ENCODE measurements around the gene NUDT3. TPM values are rescaled to one million over a fixed set of nuclear protein-coding genes. Genes with fewer than 3 reads are reported as not detected.
"Not testable (repeated sequence)": the region's sequence is repeated elsewhere in the genome, so short reads cannot be mapped to it uniquely, and the experiment has no call there.

NUDT3 gene
- total RNA-seq, 6 experiments from 2014 or later, result 14.5 to 22.7 (median 16.7) TPM

- Histone ChIP-seq H3K36me3 (no peaks in the 10 kb centered on the region), H3K4me3 (no peak overlapping the region), H3K27ac (no peak overlapping the region), H3K9me3 (no peaks in the 10 kb centered on the region), H3K27me3 (no peaks in the 10 kb centered on the region), H3K4me1 (peaks cover 0 to 12% (median 0%) of the 10 kb centered on the region in 4 donors)
- no peak for ATAC-seq
- WGBS (ENCODE audit: insufficient coverage, low coverage, low lambda C conversion rate, missing lambda C conversion rate), result 46% methylated on average over 2 of the region's 8 CpGs
- peak in 1 of 3 donors; percentile 48 for DNase-seq
- no peak for TF ChIP-seq POLR2A (IDR thresholded peaks at IDR 0.05)
- TF ChIP-seq CTCF (IDR thresholded peaks at IDR 0.05), result peak; percentile 25 to 43 (median 28)
- intact Hi-C loops (cut with DNase I), result loop anchor here (5.0 to 10.0 kb wide), 2 partner anchors 168 to 171 kb away; no protein-coding TSS in a partner anchor
Observed at GRCh38 chr6:34246563-34247391, 145.7 kb downstream of the NUDT3 start.

GRCh38 chr6:34246249-34246562, 146.3 kb downstream of the NUDT3 start:
- H3K27ac ChIP-seq, result no peak overlapping the region
- DNase-seq (peak in 1 of 3 donors; percentile 41), ATAC-seq (no peak)
- no peaks in the 10 kb centered on the region for H3K36me3 ChIP-seq
- intact Hi-C loops (cut with DNase I), result loop anchor here (5.0 to 10.0 kb wide), 2 partner anchors 169 to 171 kb away; no protein-coding TSS in a partner anchor
- no peak overlapping the region for H3K4me3 ChIP-seq
- WGBS (ENCODE audit: insufficient coverage, low coverage, low lambda C conversion rate, missing lambda C conversion rate), result 55% methylated on average over 1 of the region's 2 CpGs
- no peaks in the 10 kb centered on the region for H3K9me3 ChIP-seq
- peaks cover 0 to 12% (median 0%) of the 10 kb centered on the region in 4 donors for H3K4me1 ChIP-seq
- no peaks in the 10 kb centered on the region for H3K27me3 ChIP-seq
- no peak for TF ChIP-seq POLR2A (IDR thresholded peaks at IDR 0.05)
- no peak for TF ChIP-seq CTCF (IDR thresholded peaks at IDR 0.05)

GRCh38 chr6:34245761-34246140, 146.7 kb downstream of the NUDT3 start:
- H3K4me1 ChIP-seq, result peaks cover 0 to 12% (median 0%) of the 10 kb centered on the region in 4 donors
- H3K36me3 ChIP-seq, H3K27ac ChIP-seq, H3K27me3 ChIP-seq, ATAC-seq, H3K4me3 ChIP-seq, H3K9me3 ChIP-seq: not testable (repeated sequence)
- intact Hi-C loops (cut with DNase I), result loop anchor here (5.0 to 10.0 kb wide), 2 partner anchors 169 to 172 kb away; no protein-coding TSS in a partner anchor
- DNase-seq, result peak in 1 of 3 donors; percentile 10
- 73% methylated on average over 7 of the region's 7 CpGs for WGBS (ENCODE audit: insufficient coverage, low coverage, low lambda C conversion rate, missing lambda C conversion rate)

- H3K27me3 ChIP-seq, H3K27ac ChIP-seq, ATAC-seq, H3K4me3 ChIP-seq, H3K9me3 ChIP-seq, H3K36me3 ChIP-seq: not testable (repeated sequence)
- peaks cover 0 to 12% (median 0%) of the 10 kb centered on the region in 4 donors for H3K4me1 ChIP-seq
- peak in 1 of 3 donors; percentile 23 for DNase-seq
- 50% methylated on average over 4 of the region's 13 CpGs for WGBS (ENCODE audit: insufficient coverage, low coverage, low lambda C conversion rate, missing lambda C conversion rate)
- intact Hi-C loops (cut with DNase I), result loop anchor here (5.0 to 10.0 kb wide), 2 partner anchors 170 to 172 kb away; no protein-coding TSS in a partner anchor
Observed at GRCh38 chr6:34245032-34245760, 147.3 kb downstream of the NUDT3 start.

GRCh38 chr6:34243901-34244884, 148.3 kb downstream of the NUDT3 start:
- H3K27me3 ChIP-seq, result no peaks in the 10 kb centered on the region
- 5% methylated on average over 4 of the region's 19 CpGs for WGBS (ENCODE audit: insufficient coverage, low coverage, low lambda C conversion rate, missing lambda C conversion rate)
- intact Hi-C loops (cut with DNase I), result loop anchor here in 1 of 2 donors (10.0 kb wide), 1 partner anchor 171 kb away; no protein-coding TSS in a partner anchor
- H3K36me3 ChIP-seq, result no peaks in the 10 kb centered on the region
- H3K27ac ChIP-seq, result no peak overlapping the region
- no peak overlapping the region for H3K4me3 ChIP-seq
- H3K9me3 ChIP-seq, result no peaks in the 10 kb centered on the region
- peaks cover 0 to 6% (median 0%) of the 10 kb centered on the region in 4 donors for H3K4me1 ChIP-seq
- no peak for TF ChIP-seq POLR2A (IDR thresholded peaks at IDR 0.05)
- no peak for TF ChIP-seq CTCF (IDR thresholded peaks at IDR 0.05)
- DNase-seq (peak; percentile 46 to 75 (median 57)), ATAC-seq (peak in 1 of 4 donors; percentile 40)
